ENCODE data around the gene PPARD. TPM values are rescaled to one million over a fixed set of nuclear protein-coding genes. Genes with fewer than 3 reads are reported as not detected.
A peak's percentile ranks its signal among the peaks of the same experiment; 100 is the strongest.

The PPARD gene
- polyA plus RNA-seq, 2 donors, result 28.1 to 45.1 TPM

DNA sequence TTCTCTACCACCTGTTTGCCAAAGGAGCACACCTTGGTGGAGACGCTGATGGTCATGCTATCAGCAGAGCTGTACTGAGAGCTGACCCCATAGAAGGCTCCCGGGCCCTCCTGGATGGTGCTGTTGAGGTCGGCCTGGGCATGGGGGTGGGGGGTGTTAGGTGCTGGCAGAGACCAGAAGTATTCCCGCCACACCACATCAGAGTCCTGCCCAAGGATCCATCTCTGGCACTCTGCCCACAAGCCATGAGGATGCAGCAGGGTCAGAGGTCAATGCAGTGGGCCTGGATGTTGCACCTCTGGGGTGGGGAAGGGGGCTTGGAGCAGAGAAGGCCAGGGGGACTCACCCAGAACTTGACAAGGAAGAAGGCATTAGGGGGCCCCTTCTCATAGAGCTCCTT, 133.2 kb downstream of the PPARD start:
- Histone ChIP-seq H3K4me1 (ENCODE audit: control insufficient read depth in 2 of 2, insufficient read depth in 2 of 2, low read length in 1 of 2) (peaks cover 0 to 2% of the 10 kb centered on the region in 2 donors), H3K9me3 (ENCODE audit: control insufficient read depth in 2 of 2, insufficient read depth in 1 of 2, low read depth in 1 of 2, low read length in 1 of 2) (peaks cover 0 to 4% of the 10 kb centered on the region in 2 donors), H3K36me3 (ENCODE audit: control insufficient read depth in 2 of 2, insufficient read depth in 2 of 2, low read length in 1 of 2) (peaks cover 12 to 41% of the 10 kb centered on the region in 2 donors), H3K27me3 (ENCODE audit: control insufficient read depth in 1 of 2, insufficient read depth in 2 of 2, low read length in 2 of 2) (no peaks in the 10 kb centered on the region), H3K4me3 (ENCODE audit: low read depth in 1 of 2, low read length in 2 of 2) (no peak overlapping the region), H3K27ac (ENCODE audit: low read depth in 2 of 2, low read length in 1 of 2) (peak overlapping the region in 1 of 2 donors; percentile 22)
- 76 to 77% methylated on average over 4 of the region's 4 CpGs for WGBS, 2 donors

DNA sequence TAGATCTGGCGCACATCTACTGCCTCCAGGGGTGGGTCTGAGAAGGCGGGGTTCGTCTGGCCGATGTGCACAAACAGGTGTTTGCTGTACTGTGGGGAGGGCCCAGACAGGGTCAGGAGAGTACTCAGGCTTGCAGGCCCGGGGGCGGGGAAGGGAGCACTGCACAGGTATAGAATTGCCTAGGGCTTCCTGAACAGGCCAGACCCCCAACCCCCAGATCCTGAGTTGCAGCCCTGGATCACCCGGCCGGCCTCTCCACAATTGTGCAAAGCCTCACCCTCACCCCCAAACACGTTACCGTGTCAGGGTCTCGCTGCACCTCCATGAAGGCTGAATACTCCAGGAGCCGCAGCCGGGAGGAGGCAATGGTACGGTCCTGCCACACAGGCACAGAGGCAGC, 133.6 kb downstream of the PPARD start:
- no peak overlapping the region for H3K4me3 ChIP-seq (ENCODE audit: low read depth in 1 of 2, low read length in 2 of 2)
- no peaks in the 10 kb centered on the region for H3K27me3 ChIP-seq (ENCODE audit: control insufficient read depth in 1 of 2, insufficient read depth in 2 of 2, low read length in 2 of 2)
- peaks cover 0 to 2% of the 10 kb centered on the region in 2 donors for H3K4me1 ChIP-seq (ENCODE audit: control insufficient read depth in 2 of 2, insufficient read depth in 2 of 2, low read length in 1 of 2)
- no peak overlapping the region for H3K27ac ChIP-seq (ENCODE audit: low read depth in 2 of 2, low read length in 1 of 2)
- WGBS, 2 donors, result 66 to 71% methylated on average over 14 of the region's 14 CpGs
- peaks cover 0 to 4% of the 10 kb centered on the region in 2 donors for H3K9me3 ChIP-seq (ENCODE audit: control insufficient read depth in 2 of 2, insufficient read depth in 1 of 2, low read depth in 1 of 2, low read length in 1 of 2)
- peaks cover 12 to 41% of the 10 kb centered on the region in 2 donors for H3K36me3 ChIP-seq (ENCODE audit: control insufficient read depth in 2 of 2, insufficient read depth in 2 of 2, low read length in 1 of 2)

DNA sequence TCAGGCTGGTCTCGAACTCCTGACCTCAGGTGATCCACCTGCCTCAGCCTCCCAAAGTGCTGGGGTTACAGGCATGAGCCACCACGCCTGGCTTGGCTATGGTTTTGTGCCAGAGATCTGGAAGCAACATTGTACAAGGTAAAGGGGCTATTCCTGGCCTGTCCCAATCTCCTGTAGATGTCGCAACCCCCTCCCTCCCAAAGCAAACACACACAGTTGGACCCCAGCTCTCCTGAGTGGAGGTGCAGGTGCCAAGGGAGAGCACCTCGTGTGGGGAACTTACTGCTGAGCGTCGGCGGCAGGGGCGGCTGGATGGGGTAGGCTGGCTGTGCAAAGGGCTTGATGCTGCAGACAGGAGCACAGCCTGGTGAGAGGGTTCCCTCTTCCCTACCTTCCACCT, 134.7 kb downstream of the PPARD start:
- H3K27me3 ChIP-seq (ENCODE audit: control insufficient read depth in 1 of 2, insufficient read depth in 2 of 2, low read length in 2 of 2), result no peaks in the 10 kb centered on the region
- H3K27ac ChIP-seq (ENCODE audit: low read depth in 2 of 2, low read length in 1 of 2), result peak overlapping the region in 1 of 2 donors; percentile 2
- peaks cover 0 to 2% of the 10 kb centered on the region in 2 donors for H3K4me1 ChIP-seq (ENCODE audit: control insufficient read depth in 2 of 2, insufficient read depth in 2 of 2, low read length in 1 of 2)
- H3K9me3 ChIP-seq (ENCODE audit: control insufficient read depth in 2 of 2, insufficient read depth in 1 of 2, low read depth in 1 of 2, low read length in 1 of 2), result peaks cover 0 to 4% of the 10 kb centered on the region in 2 donors
- H3K36me3 ChIP-seq (ENCODE audit: control insufficient read depth in 2 of 2, insufficient read depth in 2 of 2, low read length in 1 of 2), result peaks cover 12 to 40% of the 10 kb centered on the region in 2 donors
- WGBS, 2 donors, result 82 to 85% methylated on average over 8 of the region's 8 CpGs
- no peak overlapping the region for H3K4me3 ChIP-seq (ENCODE audit: low read depth in 1 of 2, low read length in 2 of 2)

Other genes starting within 250 kb of the PPARD start
- gene TCP11, start 201.2 kb upstream of the PPARD start, polyA plus RNA-seq, result under 1 TPM in 1 of 2 donors, not detected in 1; 0.02 TPM
- under 1 TPM; 0.12 to 0.14 TPM for gene SCUBE3, start 128.6 kb upstream of the PPARD start, polyA plus RNA-seq
- 10 to 100 TPM; 15.3 to 26.9 TPM for gene ZNF76, start 82.8 kb upstream of the PPARD start, polyA plus RNA-seq
- 10 to 100 TPM; 25.2 to 38.6 TPM for gene DEF6, start 44.7 kb upstream of the PPARD start, polyA plus RNA-seq
- 1 to 10 TPM; 4.6 to 6.3 TPM for gene FANCE, start 109.8 kb downstream of the PPARD start, polyA plus RNA-seq
- 1,000 to 10,000 TPM in 1 of 2 donors, 100 to 1,000 TPM in 1; 735 to 2,438 TPM for gene RPL10A, start 125.8 kb downstream of the PPARD start, polyA plus RNA-seq
- gene TEAD3, start 154.5 kb downstream of the PPARD start, polyA plus RNA-seq, result 10 to 100 TPM; 28.6 to 29.1 TPM
- under 1 TPM; 0.08 TPM for gene TULP1, start 170.3 kb downstream of the PPARD start, polyA plus RNA-seq